Islet precursor cell (in vitro differentiated cells): Measurements from ENCODE around the gene DAB1.
A peak's percentile ranks its signal among the peaks of the same experiment; 100 is the strongest.

Experiments
- DNase-seq: peaks from one replicate; pipeline ENCODE4 v3.0.0-alpha.2; 2018

DAB1 gene

GRCh38 chr1:57061369-57061768 lies 362.5 kb downstream of the DAB1 start:
- DNase-seq: no peak

- DNase-seq: no peak
Measured at GRCh38 chr1:57060451-57060850, 363.4 kb downstream of the DAB1 start.

- DNase-seq: no peak
Measured at GRCh38 chr1:57058652-57059501, 365.0 kb downstream of the DAB1 start.

- DNase-seq: no peak
Measured at GRCh38 chr1:57048856-57049255, 375.0 kb downstream of the DAB1 start.

- no peak for DNase-seq
Measured at GRCh38 chr1:57046462-57046861, 377.4 kb downstream of the DAB1 start.

GRCh38 chr1:57041901-57042300 lies 382.0 kb downstream of the DAB1 start:
- no peak for DNase-seq

- no peak for DNase-seq
Measured at GRCh38 chr1:57040811-57041210, 383.0 kb downstream of the DAB1 start.

GRCh38 chr1:57036641-57037579 lies 386.9 kb downstream of the DAB1 start:
- DNase-seq: no peak

GRCh38 chr1:57034713-57035112 lies 389.1 kb downstream of the DAB1 start:
- no peak for DNase-seq

- DNase-seq: no peak
Measured at GRCh38 chr1:57033222-57034001, 390.4 kb downstream of the DAB1 start.

- peak; percentile 85 for DNase-seq
Measured at GRCh38 chr1:57026624-57027354, 397.1 kb downstream of the DAB1 start.

GRCh38 chr1:57024855-57025254 lies 399.0 kb downstream of the DAB1 start:
- no peak for DNase-seq

- DNase-seq: no peak
Measured at GRCh38 chr1:57024428-57024827, 399.4 kb downstream of the DAB1 start.

- no peak for DNase-seq
Measured at GRCh38 chr1:57020216-57020615, 403.6 kb downstream of the DAB1 start.

- DNase-seq: no peak
Measured at GRCh38 chr1:57019236-57019839, 404.5 kb downstream of the DAB1 start.

GRCh38 chr1:57018119-57018518 lies 405.7 kb downstream of the DAB1 start:
- DNase-seq: no peak

GRCh38 chr1:57017717-57018116 lies 406.1 kb downstream of the DAB1 start:
- no peak for DNase-seq

- DNase-seq: no peak
Measured at GRCh38 chr1:57017200-57017599, 406.7 kb downstream of the DAB1 start.

- no peak for DNase-seq
Measured at GRCh38 chr1:57015071-57015470, 408.8 kb downstream of the DAB1 start.

- no peak for DNase-seq
Measured at GRCh38 chr1:57013522-57013921, 410.3 kb downstream of the DAB1 start.

GRCh38 chr1:57012315-57012714 lies 411.5 kb downstream of the DAB1 start:
- DNase-seq: no peak

GRCh38 chr1:57010511-57010910 lies 413.3 kb downstream of the DAB1 start:
- no peak for DNase-seq
